IMR-90 (cell line): ENCODE measurements around the gene SP140L. TPM values are rescaled to one million over a fixed set of nuclear protein-coding genes. Genes with fewer than 3 reads are reported as not detected.

Source experiments
- ATAC-seq: fragments of 200-7000 bp; cut with Tn5 transposase; 2 replicates; pipeline ENCODE4 v1.9.1; 2020; ENCODE audit warnings: low read depth, mild to moderate bottlenecking, moderate library complexity
- BruUV-seq: library from RNA; stranded (reverse); fragments of 400-500 nt; replicated peaks from 2 replicates; lab custom pipeline; 2021; lab: Mats Ljungman, UMichigan
- CTCF ChIA-PET: fragments of 300-600 bp; formaldehyde crosslinking; extraction: SDS; loops from one replicate; lab custom pipeline; 2021; ENCODE audit warnings: antibody characterized with exemption; lab: Yijun Ruan, JAX
- POLR2A ChIA-PET: fragments of 300-600 bp; sonication (Branson Sonifier 250); formaldehyde crosslinking; loops from one replicate; lab custom pipeline; 2022; ENCODE audit warnings: antibody characterized with exemption; ENCODE audit not compliant: unreplicated experiment; lab: Charles Lee
- DNase-seq: peaks from one replicate; pipeline ENCODE4 v3.0.0; 2013
- H2AFZ ChIP-seq: replicated peaks from 2 replicates; pipeline ENCODE3; 2013; ENCODE audit warnings: low read length, mild to moderate bottlenecking; ENCODE audit not compliant: poor library complexity
- H2AK5ac ChIP-seq: 2 replicates; pipeline ENCODE4 v1.6.1; 2013; ENCODE audit warnings: low read depth, low read length, inconsistent platforms
- H2AK9ac ChIP-seq: replicated peaks from 2 replicates; pipeline ENCODE3; 2013; ENCODE audit warnings: mild to moderate bottlenecking, low read depth, low read length, moderate library complexity; ENCODE audit not compliant: poor library complexity
- H2BK120ac ChIP-seq: 2 replicates; pipeline ENCODE4 v1.6.1; 2013; ENCODE audit warnings: low read depth, low read length, inconsistent platforms
- H2BK15ac ChIP-seq: 3 replicates; pipeline ENCODE4 v1.6.1; 2013; ENCODE audit warnings: low read depth, low read length, inconsistent platforms
- H2BK20ac ChIP-seq: 2 replicates; pipeline ENCODE4 v1.6.1; 2013; ENCODE audit warnings: low read depth, mild to moderate bottlenecking, inconsistent platforms, low read length, moderate library complexity
- H2BK5ac ChIP-seq: 2 replicates; pipeline ENCODE4 v1.6.1; 2013; ENCODE audit warnings: mild to moderate bottlenecking, low read depth, low read length, inconsistent platforms; ENCODE audit not compliant: poor library complexity, severe bottlenecking
- H3K14ac ChIP-seq: replicated peaks from 2 replicates; pipeline ENCODE4 v1.6.1; 2013; ENCODE audit warnings: low read depth, low read length, inconsistent platforms
- H3K18ac ChIP-seq: 2 replicates; pipeline ENCODE4 v1.6.1; 2013; ENCODE audit warnings: low read depth, low read length, control low read depth
- H3K23ac ChIP-seq: 2 replicates; pipeline ENCODE4 v1.6.1; 2013; ENCODE audit warnings: low read depth, low read length, inconsistent platforms
- H3K27ac ChIP-seq: 2 replicates; pipeline ENCODE4 v1.5.1; 2013; ENCODE audit warnings: mild to moderate bottlenecking, control low read depth, low read length; ENCODE audit not compliant: insufficient read depth
- H3K27me3 ChIP-seq: 2 replicates; pipeline ENCODE4 v1.6.1; 2013; ENCODE audit warnings: low read length; ENCODE audit not compliant: control insufficient read depth, insufficient read depth
- H3K36me3 ChIP-seq: 2 replicates; pipeline ENCODE4 v1.6.1; 2013; ENCODE audit warnings: low read length, mixed read lengths; ENCODE audit not compliant: control insufficient read depth, insufficient read depth
- H3K4ac ChIP-seq: 2 replicates; pipeline ENCODE4 v1.6.1; 2013; ENCODE audit warnings: low read depth, low read length, inconsistent platforms
- H3K4me1 ChIP-seq: 2 replicates; pipeline ENCODE4 v1.6.1; 2013; ENCODE audit warnings: low read length, mixed read lengths; ENCODE audit not compliant: control insufficient read depth, insufficient read depth
- H3K4me2 ChIP-seq: 2 replicates; pipeline ENCODE4 v1.6.1; 2013; ENCODE audit warnings: low read depth, mild to moderate bottlenecking, control low read depth, low read length, moderate library complexity
- H3K4me3 ChIP-seq: 2 replicates; pipeline ENCODE4 v1.5.1; 2013; ENCODE audit warnings: low read depth, mild to moderate bottlenecking, control low read depth, low read length, moderate library complexity; ENCODE audit not compliant: insufficient read depth
- H3K56ac ChIP-seq: 2 replicates; pipeline ENCODE4 v1.6.1; 2013; ENCODE audit warnings: low read length, inconsistent platforms; ENCODE audit not compliant: insufficient read depth; ENCODE audit errors: extremely low read depth
- H3K79me1 ChIP-seq, 2 experiments: 2 replicates each; pipeline ENCODE4 v1.6.1; 2013; ENCODE audit warnings: low read length in 2 of 2, inconsistent platforms in 1 of 2, low read depth in 1 of 2
- H3K9ac ChIP-seq: 2 replicates; pipeline ENCODE4 v1.6.1; 2013; ENCODE audit warnings: low read depth, low read length, control low read depth
- H3K9me1 ChIP-seq: 2 replicates; pipeline ENCODE4 v1.6.1; 2013; ENCODE audit warnings: low read length, inconsistent platforms; ENCODE audit not compliant: insufficient read depth
- H3K9me3 ChIP-seq: 2 replicates; pipeline ENCODE4 v1.6.1; 2013; ENCODE audit warnings: low read length; ENCODE audit not compliant: control insufficient read depth, insufficient read depth
- H4K20me1 ChIP-seq: 2 replicates; pipeline ENCODE4 v1.6.1; 2013; ENCODE audit warnings: low read length, inconsistent platforms; ENCODE audit not compliant: insufficient read depth
- H4K5ac ChIP-seq: 2 replicates; pipeline ENCODE4 v1.6.1; 2013; ENCODE audit warnings: mild to moderate bottlenecking, low read depth, low read length, control low read depth
- H4K8ac ChIP-seq, 2 experiments: 2 replicates each; pipeline ENCODE4 v1.6.1; 2013; ENCODE audit warnings: low read depth in 2 of 2, low read length in 2 of 2, control low read depth in 1 of 2, inconsistent platforms in 1 of 2
- H4K91ac ChIP-seq: 2 replicates; pipeline ENCODE4 v1.6.1; 2013; ENCODE audit warnings: low read depth, low read length, inconsistent platforms; ENCODE audit not compliant: insufficient read depth
- CHD1 ChIP-seq: IDR thresholded peaks from 2 replicates; pipeline ENCODE4 v1.6.1; 2012; ENCODE audit warnings: low read depth, low read length, improper control_type of control experiment
- NFE2L2 ChIP-seq: fragments of 150-350 bp; IDR thresholded peaks from 2 replicates; pipeline ENCODE4 v1.6.1; 2016; ENCODE audit warnings: low read depth, mild to moderate bottlenecking, low read length
- POLR2A ChIP-seq: IDR thresholded peaks from 2 replicates; pipeline ENCODE4 v1.6.1; 2012; ENCODE audit warnings: mild to moderate bottlenecking, low read depth, low read length
- RFX5 ChIP-seq: IDR thresholded peaks from 2 replicates; pipeline ENCODE4 v1.8.0; 2012; ENCODE audit warnings: low read depth, mild to moderate bottlenecking, low read length, moderate library complexity
- USF2 ChIP-seq: fragments of 150-350 bp; IDR thresholded peaks from 2 replicates; pipeline ENCODE4 v1.6.1; 2017; ENCODE audit warnings: mild to moderate bottlenecking, antibody characterized with exemption, low read length, low read depth
- WGBS, 2 experiments: methylation state at CpG; one replicate each; pipeline versions ENCODE4 v1.1.5 to v1.1.7; 2013; ENCODE audit warnings: missing lambda C conversion rate in 2 of 2; ENCODE audit not compliant: insufficient read length in 1 of 2; ENCODE audit errors: extremely low coverage in 2 of 2; 5-methylcytosine and 5-hydroxymethylcytosine counted together
- dilution Hi-C: fragments of 300-500 bp; cut with HindIII; formaldehyde crosslinking; loops from one replicate; pipeline ENCODE4 v1.14.3; 2018; ENCODE audit warnings: low sequenced_read_pairs; ENCODE audit not compliant: unreplicated experiment
- in situ Hi-C: fragments of 300-500 bp; cut with MboI; formaldehyde crosslinking; loops from 3 replicates; pipeline ENCODE4 v1.14.3; 2019; ENCODE audit warnings: low sequenced_read_pairs, inconsistent platforms, mixed read lengths
- intact Hi-C: fragments of 100-400 bp; cut with micrococcal nuclease; formaldehyde crosslinking; loops from 2 replicates; pipeline ENCODE4 v1.10.0; 2022
- polyA plus RNA-seq, 3 experiments: library from polyadenylated mRNA; depleted of rRNA; stranded (reverse); fragments of >200 nt; gene quantifications; 2 replicates each; pipeline ENCODE4 v1.2.3, GENCODE V29; 2012; ENCODE audit warnings: low replicate concordance in 1 of 3
- total RNA-seq: library from RNA; depleted of rRNA; stranded (reverse); fragments of >200 nt; gene quantifications from 2 replicates; pipeline ENCODE4 v1.2.3, GENCODE V29; 2012
- TF ChIP-seq, protein P1 (sequence below): conservative IDR thresholded peaks from 2 replicates; pipeline ENCODE4 v1.5.1; 2012; ENCODE audit warnings: mild to moderate bottlenecking, low read depth, low read length, improper control_type of control experiment

The SP140L gene
- total and polyA plus RNA-seq, 2 of the 4 experiments (the other 2 are of a cell fraction), result 5.4 to 11.2 TPM

DNA sequence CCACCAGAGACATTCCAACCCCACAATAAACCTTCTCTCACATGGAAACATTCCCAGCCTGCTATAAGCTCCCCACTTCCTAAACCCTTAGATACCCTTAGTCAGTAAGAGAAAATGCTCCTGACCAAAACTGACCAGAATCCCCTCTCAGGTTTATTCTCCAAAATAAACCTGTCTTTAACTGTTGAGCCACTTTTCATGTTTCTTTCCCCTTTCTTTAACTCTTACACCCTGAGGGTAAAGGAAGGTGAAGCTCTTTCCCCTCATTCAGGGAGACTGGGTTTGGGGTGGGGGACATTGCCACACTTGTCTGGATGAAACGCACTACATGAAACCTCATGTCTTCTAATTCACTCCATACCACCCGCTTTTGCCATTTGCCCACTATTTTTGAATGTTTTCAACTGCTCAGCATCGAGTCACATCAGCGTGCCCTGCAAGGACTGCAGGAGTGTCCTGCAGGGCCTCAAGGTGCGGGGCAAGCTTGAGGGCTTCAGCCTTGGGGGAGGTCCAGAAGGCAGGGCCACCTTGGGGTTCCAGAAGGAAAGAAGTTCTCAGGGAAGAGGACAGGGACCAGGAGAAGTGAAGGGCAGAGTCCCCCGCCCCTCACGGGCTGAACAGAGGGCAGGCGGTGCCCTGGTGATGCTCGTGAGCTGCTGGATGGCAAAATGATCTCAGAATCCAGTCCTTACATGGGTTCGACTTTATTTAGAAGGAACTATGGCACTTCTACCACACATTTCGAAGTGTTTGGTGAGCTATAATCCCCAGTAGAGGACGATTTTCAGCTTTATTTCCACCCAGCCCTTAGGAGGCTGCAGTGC lies 4.2 kb upstream of the SP140L start:
- dilution Hi-C loops, result no loop called here

More for the DNA sequence above, 4.2 kb upstream of the SP140L start:
- Histone ChIP-seq H4K91ac (no peak overlapping the region), H2AK9ac (no peak overlapping the region), H3K9ac (no peak overlapping the region), H2BK20ac (no peak overlapping the region), H3K27ac (no peak overlapping the region), H3K14ac (no peak overlapping the region), H2AK5ac (no peak overlapping the region), H3K4me3 (no peak overlapping the region), H2BK120ac (no peak overlapping the region), H3K4ac (no peak overlapping the region), H3K27me3 (no peaks in the 10 kb centered on the region), H2AFZ (no peak overlapping the region), H3K23ac (no peak overlapping the region), H3K56ac (no peak overlapping the region), H4K5ac (no peak overlapping the region), H3K9me3 (peaks cover 4% of the 10 kb centered on the region; the same call in 1 of the 2 replicates), H3K9me1 (no peaks in the 10 kb centered on the region), H4K20me1 (no peaks in the 10 kb centered on the region), H3K36me3 (no peaks in the 10 kb centered on the region), H3K79me1 (peaks cover 6 to 12% of the 10 kb centered on the region in 2 experiments; a peak in 3 of 4 replicates), H3K18ac (no peak overlapping the region), H3K4me1 (peaks cover 5% of the 10 kb centered on the region), H2BK5ac (no peak overlapping the region), H3K4me2 (no peak overlapping the region), H4K8ac (no peak overlapping the region), H2BK15ac (no peak overlapping the region)
- POLR2A ChIA-PET, result no interaction called here
- BruUV-seq, result no TSS peak
- 95% methylated on average over 3 of the region's 12 CpGs; no CpG with 5 or more reads in 1 of the 2 experiments for WGBS, 2 experiments
- no peak for ATAC-seq
- TF ChIP-seq, protein P1, sequence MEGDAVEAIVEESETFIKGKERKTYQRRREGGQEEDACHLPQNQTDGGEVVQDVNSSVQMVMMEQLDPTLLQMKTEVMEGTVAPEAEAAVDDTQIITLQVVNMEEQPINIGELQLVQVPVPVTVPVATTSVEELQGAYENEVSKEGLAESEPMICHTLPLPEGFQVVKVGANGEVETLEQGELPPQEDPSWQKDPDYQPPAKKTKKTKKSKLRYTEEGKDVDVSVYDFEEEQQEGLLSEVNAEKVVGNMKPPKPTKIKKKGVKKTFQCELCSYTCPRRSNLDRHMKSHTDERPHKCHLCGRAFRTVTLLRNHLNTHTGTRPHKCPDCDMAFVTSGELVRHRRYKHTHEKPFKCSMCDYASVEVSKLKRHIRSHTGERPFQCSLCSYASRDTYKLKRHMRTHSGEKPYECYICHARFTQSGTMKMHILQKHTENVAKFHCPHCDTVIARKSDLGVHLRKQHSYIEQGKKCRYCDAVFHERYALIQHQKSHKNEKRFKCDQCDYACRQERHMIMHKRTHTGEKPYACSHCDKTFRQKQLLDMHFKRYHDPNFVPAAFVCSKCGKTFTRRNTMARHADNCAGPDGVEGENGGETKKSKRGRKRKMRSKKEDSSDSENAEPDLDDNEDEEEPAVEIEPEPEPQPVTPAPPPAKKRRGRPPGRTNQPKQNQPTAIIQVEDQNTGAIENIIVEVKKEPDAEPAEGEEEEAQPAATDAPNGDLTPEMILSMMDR, result no peak
- TF ChIP-seq USF2, result no peak
- TF ChIP-seq RFX5, result no peak
- no peak for TF ChIP-seq CHD1
- no peak for TF ChIP-seq NFE2L2
- TF ChIP-seq POLR2A, result no peak
- DNase-seq, result no peak
- CTCF ChIA-PET, result interaction anchor here (0.7 kb wide), 1 partner anchor 56 kb away, joined by 3 read pairs; no protein-coding TSS in a partner anchor
- in situ Hi-C loops (no loop called here), intact Hi-C loops (no loop called here)
